Thyroid gland (tissue), 4 donors: Measurements from ENCODE around the gene OTUD5.

Experiments
- CTCF ChIP-seq, 6 experiments: fragments of 200-600 bp in 3 of 6; fragments of 450-650 bp in 3 of 6; sonication (generic) in 3 of 6; IDR thresholded peaks; one replicate each; pipeline ENCODE4 v1.5.1; 2016 to 2019; ENCODE audit warnings: antibody characterized with exemption in 6 of 6, mild to moderate bottlenecking in 2 of 6, inconsistent platforms in 1 of 6, moderate library complexity in 1 of 6
- POLR2A ChIP-seq, 2 donors: fragments of 450-650 bp; IDR thresholded peaks; one replicate each; pipeline ENCODE4 v1.6.1; 2017; ENCODE audit warnings: antibody characterized with exemption in 2 of 2, mild to moderate bottlenecking in 2 of 2, moderate library complexity in 1 of 2

GRCh38 chrX:48918301-48918642 lies 39.1 kb downstream of the OTUD5 start:
- no peak for TF ChIP-seq POLR2A (IDR thresholded peaks at IDR 0.05)
- no peak for TF ChIP-seq CTCF (IDR thresholded peaks at IDR 0.05)
